ENCODE results near the gene PIGQ. TPM values are rescaled to one million over a fixed set of nuclear protein-coding genes. Genes with fewer than 3 reads are reported as not detected.

The PIGQ gene
- total RNA-seq, 1 experiment from 2014 or later = 72.5 TPM

- peak; percentile 73 to 91 for DNase-seq
- peak within 1 kb of the TSS; percentile 75; the same call in 1 of the 2 replicates for H2AFZ ChIP-seq
- no peaks in the 10 kb centered on the region for H3K9me3 ChIP-seq (ENCODE audit: insufficient read depth, low read depth)
- POLR2A ChIA-PET (ENCODE audit: unreplicated experiment) = interaction anchor here (0.5 to 1.1 kb wide), 12 partner anchors 43 to 379 kb away, joined by 3 to 23 read pairs (median 5); partner anchors contain the start of genes METTL26 and PIGQ
- no peaks in the 10 kb centered on the region for H3K36me3 ChIP-seq (ENCODE audit: low read depth)
- peaks cover 32% of the 10 kb centered on the region for H3K4me1 ChIP-seq (replicated peaks; ENCODE audit: insufficient read depth)
- no peaks in the 10 kb centered on the region for H3K9me2 ChIP-seq (ENCODE audit: insufficient read depth)
- peak within 1 kb of the TSS; percentile 90 for H3K4me3 ChIP-seq
- intact Hi-C loops (cut with micrococcal nuclease; ENCODE audit: unreplicated experiment) = loop anchor here (2.0 to 5.0 kb wide), 3 partner anchors 100 to 155 kb away; partner anchors contain the start of genes JMJD8, RAB11FIP3, STUB1 and WDR90
- peak within 1 kb of the TSS; percentile 100 for H3K4me2 ChIP-seq
- CTCF ChIA-PET = interaction anchor here (0.6 kb wide), 1 partner anchor 201 kb away, joined by 3 read pairs; no protein-coding TSS in a partner anchor
- TF ChIP-seq CTCF (conservative IDR thresholded peaks at IDR 0.05) = no peak; the same call in 1 of the 2 replicates
- TF ChIP-seq EZH2 (IDR thresholded peaks at IDR 0.05; ENCODE audit: low read depth) = no peak
- peaks cover 63% of the 10 kb centered on the region for H4K20me1 ChIP-seq (ENCODE audit: insufficient read depth)
- H3F3A ChIP-seq (ENCODE audit: insufficient read depth, low read depth) = peaks cover 41% of the 10 kb centered on the region
- H3K27me3 ChIP-seq (ENCODE audit: insufficient read depth, low read depth) = no peaks in the 10 kb centered on the region
- peak within 1 kb of the TSS; percentile 78 for H3K27ac ChIP-seq
- H3K79me2 ChIP-seq (ENCODE audit: low read depth) = peaks cover 70% of the 10 kb centered on the region
- no TSS peak for BruUV-seq (replicated peaks)
These were observed 42.5 kb upstream of the PIGQ start, which contains the start of gene CAPN15 for GRCh38 chr16:527015-527903. TSS of gene CAPN15 (plus strand) at chr16:527712. CDS start at chr16:546839, 19,127 bp downstream.

GRCh38 chr16:528111-529011 is 41.4 kb upstream of the PIGQ start:
- TSS peak; percentile 64 for BruUV-seq (replicated peaks)
- Histone ChIP-seq H3K36me3 (ENCODE audit: low read depth) (no peaks in the 10 kb centered on the region), H3K4me2 (peak overlapping the region; percentile 94), H3F3A (ENCODE audit: insufficient read depth, low read depth) (peaks cover 47% of the 10 kb centered on the region), H3K9me3 (ENCODE audit: insufficient read depth, low read depth) (no peaks in the 10 kb centered on the region), H2AFZ (no peak overlapping the region), H3K27ac (peak overlapping the region; percentile 76), H4K20me1 (ENCODE audit: insufficient read depth) (peaks cover 68% of the 10 kb centered on the region), H3K4me1 (replicated peaks; ENCODE audit: insufficient read depth) (peaks cover 32% of the 10 kb centered on the region), H3K27me3 (ENCODE audit: insufficient read depth, low read depth) (no peaks in the 10 kb centered on the region), H3K79me2 (ENCODE audit: low read depth) (peaks cover 81% of the 10 kb centered on the region), H3K9me2 (ENCODE audit: insufficient read depth) (no peaks in the 10 kb centered on the region), H3K4me3 (peak overlapping the region; percentile 90)
- peak; percentile 72 to 73 for DNase-seq
- CTCF ChIA-PET = no interaction called here
- intact Hi-C loops (cut with micrococcal nuclease; ENCODE audit: unreplicated experiment) = loop anchor here (5.0 kb wide), 2 partner anchors 101 to 154 kb away; partner anchors contain the start of genes JMJD8, RAB11FIP3 and STUB1
- POLR2A ChIA-PET (ENCODE audit: unreplicated experiment) = interaction anchor here (0.5 kb wide), 1 partner anchor 380 kb away, joined by 5 read pairs; no protein-coding TSS in a partner anchor
- no peak for TF ChIP-seq CTCF (conservative IDR thresholded peaks at IDR 0.05)

Measured in PC-9 (cell line).